SK-N-SH treated with all-trans-retinoic acid at 6 μM for 48 hours (cell line): ENCODE measurements around the gene AGBL1.

ENCODE experiments used
- ATAC-seq: fragments of 200-7000 bp; cut with Tn5 transposase; 3 replicates; pipeline ENCODE4 v1.9.1; 2020; ENCODE audit warnings: mild to moderate bottlenecking, moderate library complexity
- ARNTL ChIP-seq: fragments of 450-650 bp; formaldehyde crosslinking; IDR thresholded peaks from 2 replicates; pipeline ENCODE4 v1.5.0; 2020; ENCODE audit warnings: low read depth, mild to moderate bottlenecking, moderate library complexity, borderline replicate concordance
- BACH2 ChIP-seq: fragments of 250-450 bp; sonication (Bioruptor Pico); IDR thresholded peaks from 2 replicates; pipeline ENCODE4 v1.9.0; 2021; ENCODE audit warnings: mild to moderate bottlenecking, borderline replicate concordance
- CREB5 ChIP-seq: fragments of 250-450 bp; sonication (Bioruptor Pico); IDR thresholded peaks from 2 replicates; pipeline ENCODE4 v1.5.1; 2020; ENCODE audit warnings: low read depth, mild to moderate bottlenecking, moderate library complexity
- CSDC2 ChIP-seq: fragments of 250-450 bp; sonication (Bioruptor Pico); IDR thresholded peaks from 2 replicates; pipeline ENCODE4 v1.5.0; 2020; ENCODE audit warnings: mild to moderate bottlenecking, moderate library complexity
- GLIS3 ChIP-seq: fragments of 250-450 bp; sonication (Bioruptor Pico); IDR thresholded peaks from 2 replicates; pipeline ENCODE4 v1.5.0; 2020; ENCODE audit warnings: mild to moderate bottlenecking, moderate library complexity
- ISL1 ChIP-seq: fragments of 250-450 bp; sonication (Bioruptor Pico); IDR thresholded peaks from 2 replicates; pipeline ENCODE4 v2.1.2; 2022; ENCODE audit warnings: mild to moderate bottlenecking, moderate library complexity
- OSR1 ChIP-seq: fragments of 250-450 bp; sonication (Bioruptor Pico); IDR thresholded peaks from 2 replicates; pipeline ENCODE4 v1.8.0; 2022; ENCODE audit warnings: moderate library complexity, mild to moderate bottlenecking, inconsistent platforms
- PATZ1 ChIP-seq: fragments of 250-450 bp; sonication (Bioruptor Pico); IDR thresholded peaks from 2 replicates; pipeline ENCODE4 v1.8.0; 2020; ENCODE audit warnings: mild to moderate bottlenecking, moderate library complexity, borderline replicate concordance
- PPARA ChIP-seq: fragments of 250-450 bp; sonication (Bioruptor Pico); IDR thresholded peaks from 2 replicates; pipeline ENCODE4 v1.5.0; 2020; ENCODE audit warnings: mild to moderate bottlenecking, borderline replicate concordance
- RARB ChIP-seq: fragments of 250-450 bp; sonication (Bioruptor Pico); IDR thresholded peaks from 2 replicates; pipeline ENCODE4 v1.8.0; 2021; ENCODE audit warnings: mild to moderate bottlenecking, moderate library complexity
- SNAI2 ChIP-seq: fragments of 250-450 bp; sonication (Bioruptor Pico); IDR thresholded peaks from 2 replicates; pipeline ENCODE4 v1.5.0; 2020; ENCODE audit warnings: mild to moderate bottlenecking, moderate library complexity
- TCF4 ChIP-seq: fragments of 250-450 bp; sonication (Bioruptor Pico); IDR thresholded peaks from 2 replicates; pipeline ENCODE4 v1.8.0; 2021; ENCODE audit warnings: mild to moderate bottlenecking, moderate library complexity, borderline replicate concordance
- TOX ChIP-seq: fragments of 250-450 bp; sonication (Bioruptor Pico); IDR thresholded peaks from 2 replicates; pipeline ENCODE4 v1.8.0; 2021; ENCODE audit warnings: mild to moderate bottlenecking, moderate library complexity, borderline replicate concordance
- TSHZ2 ChIP-seq: fragments of 250-450 bp; sonication (Bioruptor Pico); IDR thresholded peaks from 2 replicates; pipeline ENCODE4 v1.5.0; 2020; ENCODE audit warnings: mild to moderate bottlenecking, moderate library complexity
- ZC3H10 ChIP-seq: fragments of 250-450 bp; sonication (Bioruptor Pico); IDR thresholded peaks from 2 replicates; pipeline ENCODE4 v1.5.1; 2021; ENCODE audit warnings: mild to moderate bottlenecking, moderate library complexity
- ZFP3 ChIP-seq: fragments of 250-450 bp; sonication (Bioruptor Pico); IDR thresholded peaks from 2 replicates; pipeline ENCODE4 v1.5.0; 2020; ENCODE audit warnings: mild to moderate bottlenecking, moderate library complexity
- ZFP30 ChIP-seq: fragments of 450-650 bp; formaldehyde crosslinking; IDR thresholded peaks from 2 replicates; pipeline ENCODE4 v1.5.0; 2022; ENCODE audit warnings: mild to moderate bottlenecking, moderate library complexity
- ZNF565 ChIP-seq: fragments of 450-650 bp; formaldehyde crosslinking; conservative IDR thresholded peaks from 2 replicates; pipeline ENCODE4 v1.5.0; 2020; ENCODE audit warnings: low read depth, mild to moderate bottlenecking, moderate library complexity
- ZNF70 ChIP-seq: fragments of 450-650 bp; formaldehyde crosslinking; IDR thresholded peaks from 2 replicates; pipeline ENCODE4 v1.5.0; 2020; ENCODE audit warnings: mild to moderate bottlenecking, moderate library complexity
- ZNF8 ChIP-seq: fragments of 450-650 bp; formaldehyde crosslinking; IDR thresholded peaks from 2 replicates; pipeline ENCODE4 v1.5.0; 2020; ENCODE audit warnings: mild to moderate bottlenecking, moderate library complexity
- TF ChIP-seq, protein P1 (sequence below): fragments of 250-450 bp; sonication (Bioruptor Pico); IDR thresholded peaks from 2 replicates; pipeline ENCODE4 v1.5.1; 2021; ENCODE audit warnings: mild to moderate bottlenecking, moderate library complexity

The AGBL1 gene

GRCh38 chr15:86327230-86327865 lies 247.7 kb downstream of the AGBL1 start:
- TF ChIP-seq ZFP3 (no peak), ZNF8 (CRISPR knock-in tag) (no peak), TOX (CRISPR knock-in tag) (no peak), TSHZ2 (no peak), PPARA (no peak), CREB5 (no peak), ISL1 (no peak), ARNTL (CRISPR knock-in tag) (no peak), OSR1 (no peak), SNAI2 (CRISPR knock-in tag) (no peak), ZNF70 (CRISPR knock-in tag) (no peak), CSDC2 (CRISPR knock-in tag) (no peak), ZC3H10 (CRISPR knock-in tag) (no peak), ZFP30 (no peak), TCF4 (CRISPR knock-in tag) (no peak), BACH2 (CRISPR knock-in tag) (no peak), RARB (CRISPR knock-in tag) (no peak)
- ATAC-seq = no peak

DNA sequence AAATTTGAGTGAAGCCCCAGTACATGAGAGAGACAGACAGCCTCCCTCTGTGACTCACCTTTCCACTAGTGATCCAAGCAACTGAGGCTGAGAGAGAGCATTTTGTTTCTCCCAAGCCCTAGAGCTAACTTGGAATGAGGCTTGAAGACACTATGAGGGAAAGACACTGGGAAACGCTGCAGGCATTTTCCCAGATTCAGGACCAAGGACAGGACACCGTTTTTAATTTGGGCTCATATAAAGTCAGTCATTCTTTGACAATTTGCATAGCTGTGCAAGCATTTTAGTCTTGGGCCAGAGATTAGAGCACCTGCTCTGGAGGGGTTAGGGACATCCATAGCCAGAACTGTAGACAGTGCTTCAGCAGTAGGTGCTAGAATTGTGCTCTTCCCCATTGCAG lies 249.0 kb downstream of the AGBL1 start:
- ATAC-seq = no peak
- TF ChIP-seq ZNF565 (no peak), ZFP30 (no peak), GLIS3 (CRISPR knock-in tag) (no peak), RARB (CRISPR knock-in tag) (no peak), ZC3H10 (CRISPR knock-in tag) (no peak), BACH2 (CRISPR knock-in tag) (no peak), PATZ1 (CRISPR knock-in tag) (no peak), OSR1 (no peak), ISL1 (no peak), CSDC2 (CRISPR knock-in tag) (no peak), PPARA (no peak), ZNF70 (CRISPR knock-in tag) (no peak), ARNTL (CRISPR knock-in tag) (no peak), TOX (CRISPR knock-in tag) (no peak), SNAI2 (CRISPR knock-in tag) (no peak), ZNF8 (CRISPR knock-in tag) (no peak), TSHZ2 (no peak), CREB5 (no peak)
- TF ChIP-seq, protein P1, sequence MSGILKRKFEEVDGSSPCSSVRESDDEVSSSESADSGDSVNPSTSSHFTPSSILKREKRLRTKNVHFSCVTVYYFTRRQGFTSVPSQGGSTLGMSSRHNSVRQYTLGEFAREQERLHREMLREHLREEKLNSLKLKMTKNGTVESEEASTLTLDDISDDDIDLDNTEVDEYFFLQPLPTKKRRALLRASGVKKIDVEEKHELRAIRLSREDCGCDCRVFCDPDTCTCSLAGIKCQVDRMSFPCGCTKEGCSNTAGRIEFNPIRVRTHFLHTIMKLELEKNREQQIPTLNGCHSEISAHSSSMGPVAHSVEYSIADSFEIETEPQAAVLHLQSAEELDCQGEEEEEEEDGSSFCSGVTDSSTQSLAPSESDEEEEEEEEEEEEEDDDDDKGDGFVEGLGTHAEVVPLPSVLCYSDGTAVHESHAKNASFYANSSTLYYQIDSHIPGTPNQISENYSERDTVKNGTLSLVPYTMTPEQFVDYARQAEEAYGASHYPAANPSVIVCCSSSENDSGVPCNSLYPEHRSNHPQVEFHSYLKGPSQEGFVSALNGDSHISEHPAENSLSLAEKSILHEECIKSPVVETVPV (CRISPR knock-in tag) = no peak
- TF ChIP-seq, all 23 proteins: peak for 0
